Activated CD8-positive, alpha-beta memory T cell treated with anti-CD3 and anti-CD28 coated beads for 4 hours (primary cell): ENCODE measurements around the gene BSN.

Experiments
- DNase-seq, 2 donors: peaks; one replicate each; pipeline ENCODE4 v3.0.0-alpha.2; 2020; ENCODE audit warnings: low read depth in 2 of 2

BSN gene

DNA sequence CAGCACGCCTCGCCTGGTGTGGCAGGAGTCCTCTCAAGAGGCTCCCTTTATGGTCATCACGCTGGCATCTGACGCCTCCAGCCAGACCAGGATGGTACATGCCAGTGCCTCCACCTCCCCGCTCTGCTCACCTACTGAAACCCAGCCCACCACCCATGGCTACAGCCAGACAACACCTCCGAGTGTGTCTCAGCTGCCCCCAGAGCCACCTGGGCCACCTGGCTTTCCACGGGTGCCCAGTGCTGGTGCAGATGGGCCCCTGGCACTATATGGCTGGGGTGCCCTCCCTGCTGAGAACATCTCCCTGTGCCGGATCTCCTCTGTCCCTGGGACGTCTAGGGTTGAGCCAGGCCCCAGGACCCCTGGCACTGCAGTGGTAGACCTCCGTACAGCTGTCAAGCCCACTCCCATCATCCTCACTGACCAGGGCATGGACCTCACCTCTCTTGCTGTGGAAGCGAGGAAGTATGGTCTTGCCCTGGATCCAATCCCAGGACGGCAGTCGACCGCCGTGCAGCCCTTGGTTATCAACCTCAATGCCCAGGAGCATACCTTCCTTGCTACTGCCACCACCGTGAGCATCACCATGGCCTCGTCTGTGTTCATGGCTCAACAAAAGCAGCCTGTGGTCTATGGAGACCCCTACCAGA is 100.0 kb downstream of the BSN start:
- DNase-seq = no peak

- DNase-seq = no peak
Measured at GRCh38 chr3:49654955-49655556, 100.8 kb downstream of the BSN start.

GRCh38 chr3:49655731-49656285 is 101.5 kb downstream of the BSN start:
- DNase-seq = no peak

DNA sequence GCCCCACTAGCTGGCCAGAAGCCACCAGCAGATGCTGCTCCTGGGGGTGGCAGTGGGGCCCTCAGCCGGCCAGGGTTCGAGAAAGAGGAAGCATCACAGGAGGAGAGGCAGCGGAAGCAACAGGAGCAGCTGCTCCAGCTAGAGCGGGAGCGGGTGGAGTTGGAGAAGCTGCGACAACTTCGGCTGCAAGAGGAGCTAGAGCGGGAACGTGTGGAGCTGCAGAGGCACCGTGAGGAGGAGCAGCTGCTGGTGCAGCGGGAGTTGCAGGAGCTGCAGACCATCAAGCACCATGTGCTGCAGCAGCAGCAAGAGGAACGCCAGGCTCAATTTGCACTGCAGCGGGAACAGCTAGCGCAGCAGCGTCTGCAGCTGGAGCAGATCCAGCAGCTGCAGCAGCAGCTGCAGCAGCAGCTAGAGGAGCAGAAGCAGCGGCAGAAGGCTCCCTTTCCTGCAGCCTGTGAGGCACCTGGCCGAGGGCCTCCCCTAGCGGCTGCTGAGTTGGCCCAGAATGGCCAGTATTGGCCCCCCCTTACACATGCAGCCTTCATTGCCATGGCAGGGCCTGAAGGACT is 102.3 kb downstream of the BSN start:
- no peak for DNase-seq

GRCh38 chr3:49657208-49657915 is 103.1 kb downstream of the BSN start:
- DNase-seq = no peak

DNA sequence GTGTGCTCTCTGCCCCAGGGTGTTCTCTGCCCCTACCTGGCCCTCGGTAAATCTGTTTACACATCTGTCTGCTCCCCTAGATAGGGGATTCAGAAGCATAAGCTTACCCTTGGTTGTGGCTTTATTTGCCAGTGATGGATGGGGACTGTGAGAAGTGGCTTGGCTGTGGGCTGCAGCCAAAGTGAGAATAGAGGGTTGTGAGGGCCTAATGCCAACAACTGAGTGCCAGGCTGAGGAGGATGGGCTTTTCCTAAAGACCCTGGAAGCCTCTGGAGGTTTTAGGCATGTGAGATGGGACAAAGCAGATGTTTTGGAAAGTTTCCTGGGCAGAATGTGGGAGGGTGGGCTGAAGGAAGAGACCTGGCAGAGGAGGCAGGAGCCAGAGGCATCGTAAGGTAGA is 104.4 kb downstream of the BSN start:
- no peak for DNase-seq

- no peak for DNase-seq
Measured at GRCh38 chr3:49659756-49660155, 105.5 kb downstream of the BSN start.

DNA sequence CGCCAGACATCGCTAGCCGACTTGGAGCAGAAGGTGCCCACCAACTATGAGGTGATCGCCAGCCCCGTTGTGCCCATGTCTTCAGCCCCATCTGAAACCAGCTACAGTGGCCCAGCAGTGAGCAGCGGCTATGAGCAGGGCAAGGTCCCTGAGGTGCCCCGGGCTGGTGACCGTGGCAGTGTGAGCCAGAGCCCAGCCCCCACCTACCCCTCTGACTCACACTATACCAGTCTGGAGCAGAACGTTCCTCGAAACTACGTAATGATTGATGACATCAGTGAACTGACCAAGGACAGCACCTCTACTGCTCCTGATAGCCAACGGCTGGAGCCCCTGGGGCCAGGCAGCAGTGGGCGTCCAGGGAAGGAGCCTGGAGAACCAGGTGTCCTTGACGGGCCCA is 107.0 kb downstream of the BSN start:
- DNase-seq = no peak

DNA sequence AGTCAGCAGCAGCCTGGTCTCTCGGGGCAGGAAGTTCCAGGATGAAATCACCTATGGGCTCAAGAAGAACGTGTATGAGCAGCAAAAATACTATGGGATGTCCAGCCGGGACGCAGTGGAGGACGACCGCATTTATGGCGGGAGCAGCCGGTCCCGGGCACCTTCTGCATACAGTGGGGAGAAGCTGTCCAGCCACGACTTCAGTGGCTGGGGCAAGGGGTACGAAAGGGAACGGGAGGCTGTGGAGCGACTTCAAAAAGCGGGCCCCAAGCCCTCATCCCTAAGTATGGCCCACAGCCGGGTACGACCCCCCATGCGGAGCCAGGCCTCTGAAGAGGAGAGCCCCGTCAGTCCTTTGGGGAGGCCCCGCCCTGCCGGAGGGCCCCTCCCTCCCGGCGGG is 107.7 kb downstream of the BSN start:
- no peak for DNase-seq

DNA sequence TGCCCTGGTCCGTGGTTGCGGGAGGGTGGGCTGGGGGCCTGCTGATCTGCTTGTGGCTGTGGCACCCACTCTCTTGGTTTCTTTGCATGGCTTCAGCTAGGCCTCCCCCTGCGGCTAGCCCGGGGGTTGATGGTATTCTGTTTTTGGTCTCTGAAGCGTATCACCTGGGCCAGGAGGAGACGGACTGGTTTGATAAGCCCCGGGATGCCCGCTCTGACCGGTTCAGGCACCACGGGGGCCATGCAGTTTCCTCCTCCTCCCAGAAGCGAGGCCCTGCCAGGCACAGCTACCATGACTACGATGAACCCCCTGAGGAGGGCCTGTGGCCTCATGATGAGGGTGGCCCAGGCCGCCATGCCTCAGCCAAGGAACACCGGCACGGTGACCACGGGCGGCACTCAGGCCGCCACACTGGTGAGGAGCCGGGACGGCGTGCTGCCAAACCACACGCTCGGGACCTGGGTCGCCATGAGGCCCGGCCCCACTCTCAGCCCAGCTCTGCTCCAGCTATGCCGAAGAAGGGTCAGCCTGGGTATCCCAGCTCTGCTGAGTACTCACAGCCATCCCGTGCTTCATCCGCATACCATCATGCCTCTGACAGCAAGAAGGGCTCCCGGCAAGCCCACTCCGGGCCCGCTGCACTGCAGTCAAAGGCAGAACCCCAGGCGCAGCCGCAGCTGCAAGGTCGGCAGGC is 108.6 kb downstream of the BSN start:
- no peak for DNase-seq

DNA sequence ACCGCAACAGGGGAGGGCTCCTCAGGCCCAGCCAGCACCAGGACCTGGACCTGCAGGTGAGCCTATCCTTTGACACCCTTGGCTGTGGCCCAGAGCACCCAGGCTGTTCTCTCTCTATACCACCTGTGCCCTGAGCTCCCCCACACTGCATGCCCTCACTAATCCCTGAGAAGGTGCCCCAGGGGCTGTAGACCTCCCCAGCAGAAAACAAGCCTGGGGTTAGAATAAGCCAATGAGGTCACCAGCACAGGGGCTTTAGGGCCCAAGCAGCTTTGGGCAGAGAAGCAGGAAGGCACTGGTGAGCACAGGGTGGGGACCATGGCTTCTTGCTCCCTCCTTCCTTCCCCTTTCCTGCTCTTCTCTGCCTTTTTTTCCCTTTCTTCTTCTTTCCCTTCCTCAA is 109.6 kb downstream of the BSN start:
- no peak for DNase-seq

- DNase-seq = no peak
Measured at GRCh38 chr3:49664300-49664699, 110.0 kb downstream of the BSN start.

GRCh38 chr3:49665822-49666519 is 111.7 kb downstream of the BSN start:
- no peak for DNase-seq

DNA sequence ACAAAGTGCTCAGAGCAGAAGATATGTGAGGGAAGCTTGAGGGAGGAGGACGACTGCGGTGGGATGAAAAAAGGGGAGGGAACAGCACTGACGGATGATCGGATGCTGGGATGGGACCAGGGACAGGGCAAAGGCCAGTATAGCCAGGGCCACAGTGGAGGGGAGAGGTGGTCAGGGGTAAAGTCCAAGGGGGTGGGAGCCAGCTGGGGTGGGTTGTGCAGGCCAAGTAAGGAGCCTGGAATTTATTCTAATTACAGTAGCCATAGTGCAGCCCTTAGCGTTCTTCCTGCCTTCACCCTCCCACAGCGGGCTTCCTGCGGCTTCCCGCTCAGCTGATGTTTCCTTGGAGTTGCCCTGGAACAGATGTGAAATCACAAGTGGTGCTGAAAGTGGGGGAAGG is 112.3 kb downstream of the BSN start:
- DNase-seq = no peak

DNA sequence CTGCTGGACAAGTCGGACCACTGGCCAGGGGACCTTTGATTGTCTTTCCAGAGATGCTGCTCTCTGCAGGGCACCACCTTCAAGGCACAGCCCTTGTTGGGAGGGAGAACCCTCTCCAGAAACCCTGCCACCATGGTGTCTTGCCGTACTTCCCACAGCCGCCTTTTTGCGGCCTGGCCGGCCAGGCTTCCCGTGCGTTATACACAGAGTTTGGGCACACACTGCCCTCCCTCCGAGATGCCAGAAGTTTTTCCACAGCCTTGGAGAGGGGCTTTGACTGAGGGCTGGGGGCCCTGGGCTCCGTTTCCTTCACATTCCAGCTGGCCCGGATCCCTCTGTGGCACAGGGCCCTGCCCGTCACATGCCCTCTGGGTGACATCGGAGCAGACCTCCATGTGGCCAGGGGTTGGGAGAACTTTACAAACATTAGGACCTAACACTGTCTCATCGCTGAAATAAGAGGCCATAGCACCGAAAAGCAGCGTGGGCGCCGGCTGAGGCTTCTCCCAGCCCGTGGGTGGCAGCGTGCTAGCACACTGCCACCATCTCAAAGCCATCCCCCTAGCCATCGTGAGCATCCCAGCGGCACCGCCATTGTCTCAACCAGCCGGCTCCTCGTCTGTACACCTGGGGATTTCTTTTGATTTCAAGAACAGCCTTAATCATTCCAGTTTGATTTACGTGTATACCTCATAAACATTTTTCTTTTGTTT is 113.6 kb downstream of the BSN start:
- DNase-seq = no peak

DNA sequence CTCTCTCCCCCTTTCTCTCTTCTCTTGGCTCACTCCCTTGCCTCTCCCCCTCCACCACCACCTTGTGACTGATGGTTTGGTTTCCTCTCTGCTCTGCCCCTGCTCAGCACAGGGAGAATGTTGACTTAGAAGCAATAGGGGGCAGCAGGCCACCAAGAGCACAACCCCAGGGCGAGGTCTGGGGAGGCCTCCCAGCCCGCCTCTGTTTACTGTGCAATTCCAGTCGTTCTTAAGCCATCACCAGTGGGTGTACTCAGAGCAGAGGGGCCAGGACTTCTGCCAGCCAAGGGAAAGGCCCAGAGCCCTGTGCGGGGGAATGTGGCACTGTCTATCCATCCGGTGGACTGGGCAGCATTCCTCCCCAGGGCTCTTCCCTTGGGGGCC is 114.1 kb downstream of the BSN start:
- DNase-seq = no peak

GRCh38 chr3:49668861-49669260 is 114.6 kb downstream of the BSN start:
- DNase-seq = no peak

DNA sequence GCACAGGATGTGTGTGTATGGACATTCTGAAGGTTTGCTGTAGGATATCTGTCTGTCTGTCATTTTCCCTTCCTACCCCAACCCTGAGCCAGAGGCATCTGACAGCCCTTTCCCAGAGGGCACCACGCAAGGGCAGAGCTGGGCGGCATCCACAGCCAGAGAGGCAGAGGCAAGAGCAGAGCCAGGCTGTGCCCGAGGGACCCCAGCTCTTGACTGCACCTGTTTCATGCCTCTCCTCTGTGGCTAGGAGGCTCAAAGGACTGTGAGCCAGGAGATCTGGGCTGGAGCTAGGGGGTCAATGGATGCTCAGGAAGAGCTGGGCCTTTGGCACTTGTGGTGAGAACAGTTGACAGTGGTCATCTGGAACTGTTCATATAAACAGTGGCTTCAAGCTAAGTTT is 115.1 kb downstream of the BSN start:
- DNase-seq = no peak

DNA sequence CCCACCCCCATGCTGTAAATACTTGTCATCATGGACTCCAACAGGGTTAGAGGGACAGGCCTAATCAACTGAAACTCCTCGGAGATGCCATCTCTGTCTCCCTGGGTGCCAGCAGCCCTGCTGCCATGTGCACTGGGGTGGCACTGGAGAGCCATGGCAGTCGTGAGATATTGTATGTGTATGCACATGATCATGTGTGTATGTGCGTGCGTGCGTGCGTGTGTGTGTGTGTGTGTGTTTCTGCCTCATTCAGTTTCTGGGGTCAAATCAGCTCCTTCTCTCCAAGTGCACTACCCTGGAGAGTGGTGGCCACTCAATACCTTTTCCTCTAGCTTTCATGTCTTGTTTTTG is 116.6 kb downstream of the BSN start:
- no peak for DNase-seq

- peak; percentile 37 to 47 for DNase-seq
Measured at GRCh38 chr3:49671291-49672288, 117.3 kb downstream of the BSN start.
